Activated T-cell treated with anti-CD3 and anti-CD28 coated beads, Interleukin-2, amount 50 U/mL, for 1 hour (primary cell): Measurements from ENCODE around the gene EIF4ENIF1.
"Not testable (repeated sequence)": the region's sequence is repeated elsewhere in the genome, so short reads cannot be mapped to it uniquely, and the experiment has no call there.

Experiments used
- DNase-seq: peaks from one replicate; pipeline ENCODE4 v3.0.0-alpha.2; 2020

Gene EIF4ENIF1

GRCh38 chr22:31440681-31441080 is 49.0 kb downstream of the EIF4ENIF1 start:
- DNase-seq: no peak

DNA sequence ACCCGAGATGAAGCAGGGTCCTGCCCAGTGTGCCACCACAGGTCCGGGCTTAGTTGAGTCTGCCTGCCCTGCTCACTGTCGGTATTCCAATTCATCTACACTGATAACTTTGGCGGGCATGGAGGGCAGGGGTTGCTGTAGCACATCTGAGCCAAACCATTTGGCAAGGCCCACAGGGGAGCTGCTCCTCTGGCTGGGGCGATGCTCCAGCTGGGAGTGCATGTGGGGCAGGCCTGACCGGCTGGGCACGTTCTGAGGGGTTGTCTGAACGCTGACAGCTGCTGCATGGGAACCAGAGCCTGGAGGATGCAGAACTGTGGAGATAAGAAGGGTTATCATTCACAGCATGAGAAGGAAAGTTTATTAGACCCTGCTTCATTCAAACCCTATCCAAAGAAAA is 49.8 kb downstream of the EIF4ENIF1 start:
- no peak for DNase-seq

- DNase-seq: no peak
Observed at GRCh38 chr22:31436132-31436531, 53.5 kb downstream of the EIF4ENIF1 start.

DNA sequence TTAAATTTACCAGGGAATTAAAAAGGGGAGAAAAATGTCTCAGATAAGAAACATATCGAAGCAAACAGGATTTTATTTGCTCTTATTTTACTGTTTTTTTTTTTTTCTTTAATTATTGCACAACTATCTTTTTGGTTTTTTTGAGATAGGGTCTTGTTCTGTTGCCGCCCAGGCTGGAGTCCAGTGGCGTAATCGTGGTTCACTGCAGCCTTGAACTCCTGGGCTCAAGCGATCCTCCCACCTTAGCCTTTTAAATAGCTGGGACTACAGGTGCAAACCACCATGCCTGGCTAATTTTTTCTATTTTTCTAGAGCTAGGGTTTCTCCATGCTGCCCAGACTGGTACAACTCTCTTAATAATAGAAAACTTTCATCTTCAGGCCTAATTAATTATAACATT is 57.7 kb downstream of the EIF4ENIF1 start:
- no peak for DNase-seq

GRCh38 chr22:31425331-31426050 is 64.2 kb downstream of the EIF4ENIF1 start:
- DNase-seq: no peak

GRCh38 chr22:31402350-31402749 is 87.3 kb downstream of the EIF4ENIF1 start:
- not testable (repeated sequence) for DNase-seq

DNA sequence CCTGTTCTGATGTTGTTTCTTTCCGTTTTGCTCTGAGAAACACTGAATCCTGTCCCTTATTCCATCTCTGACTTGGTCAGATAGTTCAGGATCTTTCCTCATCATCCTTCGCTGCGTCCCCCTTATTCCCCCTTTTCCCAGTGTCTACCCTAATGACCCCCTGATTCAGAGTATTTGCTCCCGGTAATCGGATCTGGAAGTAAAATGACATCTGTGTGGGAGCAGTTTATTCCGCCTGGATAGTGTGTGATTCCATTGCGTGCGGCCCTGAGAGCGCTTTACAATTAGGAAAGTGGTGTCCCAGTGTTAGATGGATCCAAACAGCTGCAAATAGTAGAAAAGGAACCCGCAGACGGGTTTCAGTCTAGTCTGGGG is 89.6 kb downstream of the EIF4ENIF1 start:
- no peak for DNase-seq

- peak; percentile 97 for DNase-seq
Observed at GRCh38 chr22:31399211-31400022, 90.2 kb downstream of the EIF4ENIF1 start, which contains the start of gene DRG1. Gene DRG1, plus strand, starts transcription at chr22:31399604. Its CDS starts 80 bp downstream, at chr22:31399684.

DNA sequence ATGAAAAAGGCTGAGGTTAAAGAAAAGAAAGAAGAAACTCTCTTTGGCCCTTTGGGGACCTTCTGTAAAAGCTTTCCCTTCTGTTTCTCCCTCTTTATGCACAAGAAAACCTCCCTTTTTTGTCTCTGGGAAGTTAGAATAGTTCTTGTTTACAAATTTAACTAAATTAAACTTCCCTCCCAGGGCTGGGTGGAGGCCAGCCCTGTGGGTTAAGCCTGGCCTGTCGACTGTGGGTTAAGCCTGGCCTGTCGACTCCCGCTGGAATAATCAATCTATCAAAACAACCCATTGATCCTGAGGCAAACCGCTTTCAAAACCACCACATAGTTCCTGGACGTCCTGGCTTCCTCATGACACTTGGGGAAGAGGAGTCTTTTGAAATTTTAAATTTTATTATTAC is 91.4 kb downstream of the EIF4ENIF1 start:
- DNase-seq: no peak

DNA sequence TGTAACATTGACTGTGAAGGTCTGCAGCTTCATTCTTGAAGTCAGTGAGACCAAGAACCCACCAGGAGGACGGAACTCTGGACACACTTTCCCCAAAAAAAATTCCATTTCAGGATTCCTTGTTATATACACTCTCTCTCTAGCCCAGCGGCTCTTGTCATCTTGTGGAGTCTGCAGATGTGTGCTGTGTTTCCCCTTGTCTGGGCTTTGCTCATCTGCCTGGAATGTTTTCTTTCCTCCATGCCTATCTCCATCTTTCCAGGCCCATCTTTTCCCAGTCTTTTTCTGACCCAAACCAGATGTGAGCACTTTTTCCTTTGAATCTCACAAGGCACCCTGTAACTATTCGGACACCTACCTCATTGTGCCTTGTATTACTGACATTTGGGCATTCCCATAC is 95.3 kb downstream of the EIF4ENIF1 start:
- no peak for DNase-seq

DNA sequence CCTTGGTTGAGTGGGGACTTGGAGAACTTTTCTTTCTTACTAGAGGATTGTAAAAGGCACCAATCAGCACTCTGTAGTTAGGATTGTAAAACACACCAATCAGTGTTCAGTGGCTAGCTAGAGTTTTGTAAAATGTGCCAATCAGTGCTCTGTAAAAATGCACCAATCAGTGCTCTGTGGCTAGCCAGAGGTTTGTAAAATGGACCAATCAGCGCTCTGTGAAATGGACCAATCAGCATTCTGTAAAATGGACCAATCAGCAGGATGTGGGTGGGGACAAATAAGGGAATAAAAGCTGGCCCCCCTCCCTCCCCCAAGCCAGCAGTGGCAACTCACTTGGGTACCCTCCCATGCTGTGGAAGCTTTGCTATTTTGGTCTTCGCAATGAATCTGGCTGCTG is 95.7 kb downstream of the EIF4ENIF1 start:
- no peak for DNase-seq
